H9 (cell line): ENCODE data around the gene POLQ. TPM values are rescaled to one million over a fixed set of nuclear protein-coding genes. Genes with fewer than 3 reads are reported as not detected.

Source experiments
- DNase-seq: peaks from one replicate; pipeline ENCODE4 v3.0.0-alpha.2; 2017
- H2AFZ ChIP-seq: one replicate; pipeline ENCODE4 v1.6.1; 2013; ENCODE audit warnings: mild to moderate bottlenecking, low read length, control low read depth, moderate library complexity
- H2AK5ac ChIP-seq: 2 replicates; pipeline ENCODE4 v1.6.1; 2013; ENCODE audit warnings: low read length, control low read depth, mixed read lengths; ENCODE audit not compliant: insufficient read length
- H2BK120ac ChIP-seq: one replicate; pipeline ENCODE4 v1.6.1; 2013; ENCODE audit warnings: low read depth, mild to moderate bottlenecking, low read length, control low read depth, inconsistent platforms; ENCODE audit not compliant: poor library complexity, severe bottlenecking
- H2BK12ac ChIP-seq: 2 replicates; pipeline ENCODE4 v1.6.1; 2013; ENCODE audit warnings: low read length, control low read depth, mixed read lengths, low read depth; ENCODE audit not compliant: insufficient read length
- H2BK15ac ChIP-seq: 2 replicates; pipeline ENCODE4 v1.6.1; 2013; ENCODE audit warnings: low read depth, low read length, control low read depth
- H2BK20ac ChIP-seq: one replicate; pipeline ENCODE4 v1.6.1; 2013; ENCODE audit warnings: low read depth, mild to moderate bottlenecking, low read length, control low read depth, inconsistent platforms; ENCODE audit not compliant: poor library complexity, severe bottlenecking
- H2BK5ac ChIP-seq: 2 replicates; pipeline ENCODE4 v1.6.1; 2013; ENCODE audit warnings: low read length, control low read depth, mixed read lengths; ENCODE audit not compliant: insufficient read length
- H3K14ac ChIP-seq: 2 replicates; pipeline ENCODE4 v1.6.1; 2013; ENCODE audit warnings: low read length, control low read depth; ENCODE audit not compliant: insufficient read depth
- H3K18ac ChIP-seq: 2 replicates; pipeline ENCODE4 v1.6.1; 2013; ENCODE audit warnings: low read depth, mild to moderate bottlenecking, mixed read lengths, low read length, control low read depth; ENCODE audit not compliant: insufficient read length
- H3K23ac ChIP-seq: 2 replicates; pipeline ENCODE4 v1.6.1; 2013; ENCODE audit warnings: low read length, control low read depth, mixed read lengths, low read depth; ENCODE audit not compliant: insufficient read length
- H3K23me2 ChIP-seq: 2 replicates; pipeline ENCODE4 v1.6.1; 2013; ENCODE audit warnings: low read depth, mild to moderate bottlenecking, mixed read lengths, low read length, control low read depth; ENCODE audit not compliant: insufficient read length, poor library complexity, severe bottlenecking
- H3K27ac ChIP-seq: 2 replicates; pipeline ENCODE4 v1.5.1; 2013; ENCODE audit warnings: low read length, control low read depth, mixed read lengths, low read depth; ENCODE audit not compliant: insufficient read length
- H3K27me3 ChIP-seq: 2 replicates; pipeline ENCODE4 v1.6.1; 2013; ENCODE audit warnings: low read length, control low read depth, inconsistent platforms; ENCODE audit not compliant: insufficient read depth
- H3K4ac ChIP-seq: 2 replicates; pipeline ENCODE4 v1.6.1; 2013; ENCODE audit warnings: low read depth, mild to moderate bottlenecking, control low read depth, inconsistent platforms, low read length, moderate library complexity
- H3K4me1 ChIP-seq: 2 replicates; pipeline ENCODE4 v1.6.1; 2013; ENCODE audit warnings: low read length, control low read depth, inconsistent platforms; ENCODE audit not compliant: insufficient read depth
- H3K4me2 ChIP-seq: 2 replicates; pipeline ENCODE4 v1.6.1; 2013; ENCODE audit warnings: low read length, control low read depth, mixed read lengths; ENCODE audit not compliant: insufficient read length, insufficient read depth
- H3K56ac ChIP-seq: 2 replicates; pipeline ENCODE4 v1.6.1; 2013; ENCODE audit warnings: low read depth, mild to moderate bottlenecking, mixed read lengths, low read length, control low read depth; ENCODE audit not compliant: insufficient read length
- H3K79me1 ChIP-seq: 2 replicates; pipeline ENCODE4 v1.6.1; 2013; ENCODE audit warnings: low read depth, mild to moderate bottlenecking, moderate library complexity, low read length, control low read depth, inconsistent platforms; ENCODE audit not compliant: insufficient read depth, poor library complexity, severe bottlenecking
- H3K79me2 ChIP-seq: 2 replicates; pipeline ENCODE4 v1.6.1; 2013; ENCODE audit warnings: low read length, control low read depth, inconsistent platforms; ENCODE audit not compliant: insufficient read depth
- H3K9ac ChIP-seq: 2 replicates; pipeline ENCODE4 v1.6.1; 2013; ENCODE audit warnings: low read length, control low read depth, mixed read lengths; ENCODE audit not compliant: insufficient read length; ENCODE audit errors: extremely low read depth
- H3K9me3 ChIP-seq: one replicate; pipeline ENCODE4 v1.6.1; 2013; ENCODE audit warnings: low read depth, low read length, inconsistent platforms; ENCODE audit not compliant: control insufficient read depth
- H3T11ph ChIP-seq: one replicate; pipeline ENCODE4 v1.6.1; 2013; ENCODE audit warnings: mild to moderate bottlenecking, low read length, control low read depth, inconsistent platforms
- H4K20me1 ChIP-seq: one replicate; pipeline ENCODE4 v1.6.1; 2013; ENCODE audit not compliant: control insufficient read depth, insufficient read length, insufficient read depth
- H4K5ac ChIP-seq: 2 replicates; pipeline ENCODE4 v1.6.1; 2013; ENCODE audit warnings: low read depth, mild to moderate bottlenecking, mixed read lengths, low read length, control low read depth; ENCODE audit not compliant: insufficient read length
- H4K8ac ChIP-seq: replicated peaks from 2 replicates; pipeline ENCODE4 v1.6.1; 2013; ENCODE audit warnings: low read length, control low read depth, mixed read lengths, low read depth; ENCODE audit not compliant: insufficient read length
- H4K91ac ChIP-seq: 2 replicates; pipeline ENCODE4 v1.6.1; 2013; ENCODE audit warnings: low read depth, mild to moderate bottlenecking, moderate library complexity, mixed read lengths, low read length, control low read depth; ENCODE audit not compliant: insufficient read length
- H3K27ac Mint-ChIP-seq, 3 experiments: 2 replicates in 2 of 3; 3 replicates in 1 of 3; pipeline ENCODE4 v1.8.0; 2020 to 2021; ENCODE audit warnings: mixed read lengths in 3 of 3, mild to moderate bottlenecking in 1 of 3, moderate library complexity in 1 of 3
- H3K27me3 Mint-ChIP-seq: 2 replicates; pipeline ENCODE4 v1.8.0; 2021; ENCODE audit warnings: low read depth, mild to moderate bottlenecking, moderate library complexity, mixed read lengths
- H3K36me3 Mint-ChIP-seq, 3 experiments: 2 replicates in 2 of 3; 3 replicates in 1 of 3; pipeline ENCODE4 v1.8.0; 2020 to 2021; ENCODE audit warnings: low read depth in 3 of 3, mixed read lengths in 3 of 3; ENCODE audit not compliant: insufficient read depth in 1 of 3
- H3K4me1 Mint-ChIP-seq, 2 experiments: 2 replicates each; pipeline ENCODE4 v1.8.0; 2020; ENCODE audit warnings: mixed read lengths in 2 of 2
- H3K4me3 Mint-ChIP-seq, 2 experiments: 2 replicates in 1 of 2; 3 replicates in 1 of 2; pipeline ENCODE4 v1.8.0; 2020 to 2021; ENCODE audit warnings: mild to moderate bottlenecking in 2 of 2, mixed read lengths in 2 of 2, moderate library complexity in 1 of 2
- H3K9me3 Mint-ChIP-seq, 2 experiments: 2 replicates in 1 of 2; 3 replicates in 1 of 2; pipeline ENCODE4 v1.8.0; 2020; ENCODE audit warnings: mild to moderate bottlenecking in 2 of 2, mixed read lengths in 2 of 2, moderate library complexity in 1 of 2
- CTCF ChIP-seq: fragments of 200-600 bp; sonication (generic); conservative IDR thresholded peaks from 3 replicates; pipeline ENCODE4 v1.8.0; 2021; ENCODE audit warnings: antibody characterized with exemption, mild to moderate bottlenecking
- WGBS: extraction: QIAGEN DNeasy Blood & Tissue Kit; methylation state at CpG from one replicate; pipeline ENCODE4 v1.1.7; 2013; ENCODE audit warnings: missing lambda C conversion rate, low lambda C conversion rate, mixed read lengths; ENCODE audit not compliant: insufficient read length; ENCODE audit errors: extremely low coverage; 5-methylcytosine and 5-hydroxymethylcytosine counted together
- total RNA-seq: library from RNA; stranded (reverse); gene quantifications from 2 replicates; pipeline ENCODE4 v1.2.1, GENCODE V29; 2021

Gene POLQ
- total RNA-seq, 1 experiment from 2014 or later = 15.4 TPM

DNA sequence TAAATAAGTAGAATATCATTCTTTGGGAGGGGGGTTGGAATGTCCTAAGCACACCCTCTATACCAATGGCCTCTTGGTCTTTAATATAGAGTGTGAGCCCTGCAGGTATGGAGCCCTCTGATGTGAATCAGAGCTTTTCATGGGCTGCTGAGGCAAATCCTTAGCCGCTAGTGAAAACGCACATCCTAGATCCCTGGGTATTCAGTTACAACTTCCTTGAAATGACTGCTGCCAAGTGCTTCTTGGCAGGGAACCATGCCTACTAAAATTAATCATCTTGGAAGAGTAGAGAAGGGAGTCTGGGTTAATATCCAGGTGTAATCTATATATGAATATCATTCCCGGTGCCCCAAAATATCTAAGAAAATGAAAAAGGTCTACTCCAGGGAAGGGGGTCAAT is 109.1 kb downstream of the POLQ start:
- DNase-seq = no peak

More for the DNA sequence above, 109.1 kb downstream of the POLQ start:
- no peak overlapping the region for H3K4ac ChIP-seq
- H2AK5ac ChIP-seq = no peak overlapping the region
- H3K79me2 ChIP-seq = no peaks in the 10 kb centered on the region
- H4K20me1 ChIP-seq = no peaks in the 10 kb centered on the region
- no peak overlapping the region for H3K56ac ChIP-seq
- no peaks in the 10 kb centered on the region for H3K4me1 Mint-ChIP-seq
- H2BK12ac ChIP-seq = no peak overlapping the region
- H3T11ph ChIP-seq = no peak overlapping the region
- H3K9me3 Mint-ChIP-seq = no peaks in the 10 kb centered on the region
- no peak overlapping the region for H2BK20ac ChIP-seq
- H3K9ac ChIP-seq = no peak overlapping the region
- no peaks in the 10 kb centered on the region for H3K27me3 ChIP-seq
- WGBS = no CpG with 5 or more reads among the region's 3 CpGs
- no peak overlapping the region for H3K14ac ChIP-seq
- H3K79me1 ChIP-seq = no peaks in the 10 kb centered on the region
- H2BK5ac ChIP-seq = no peak overlapping the region
- H3K4me3 Mint-ChIP-seq = no peak overlapping the region
- no peaks in the 10 kb centered on the region for H3K27me3 Mint-ChIP-seq
- no peak overlapping the region for H3K23ac ChIP-seq
- no peak overlapping the region for H2AFZ ChIP-seq
- no peak overlapping the region for H2BK120ac ChIP-seq
- no peak overlapping the region for H2BK15ac ChIP-seq
- H3K4me2 ChIP-seq = no peak overlapping the region
- no peaks in the 10 kb centered on the region for H3K23me2 ChIP-seq
- no peaks in the 10 kb centered on the region for H3K9me3 ChIP-seq
- peaks cover 8 to 38% (median 35%) of the 10 kb centered on the region in 3 experiments; a peak in 6 of 7 replicates for H3K36me3 Mint-ChIP-seq
- no peak overlapping the region for H4K91ac ChIP-seq
- H3K4me1 ChIP-seq = no peaks in the 10 kb centered on the region
- TF ChIP-seq CTCF = no peak
- no peak overlapping the region for H4K8ac ChIP-seq
- no peak overlapping the region for H3K27ac Mint-ChIP-seq
- H4K5ac ChIP-seq = no peak overlapping the region
- no peak overlapping the region for H3K27ac ChIP-seq
- H3K18ac ChIP-seq = no peak overlapping the region
